CD4-positive, alpha-beta T cell treated with Interferon alpha-2 for 1 hour (primary cell): ENCODE data around the gene SLC22A4.

Experiments
- DNase-seq, 2 donors: peaks; one replicate each; pipeline ENCODE4 v3.0.0-alpha.2; 2020 to 2022

SLC22A4 gene

GRCh38 chr5:132275367-132276220, 18.6 kb upstream of the SLC22A4 start:
- DNase-seq, result no peak

GRCh38 chr5:132277256-132277655, 16.9 kb upstream of the SLC22A4 start:
- DNase-seq, result no peak

- no peak for DNase-seq
Observed at GRCh38 chr5:132277971-132278853, 16.0 kb upstream of the SLC22A4 start.

- DNase-seq, result no peak
Observed at GRCh38 chr5:132279801-132280200, 14.4 kb upstream of the SLC22A4 start.

GRCh38 chr5:132280371-132281240, 13.6 kb upstream of the SLC22A4 start:
- DNase-seq, result no peak

GRCh38 chr5:132281856-132282614, 12.2 kb upstream of the SLC22A4 start:
- no peak for DNase-seq

- DNase-seq, result no peak
Observed at GRCh38 chr5:132283423-132284043, 10.7 kb upstream of the SLC22A4 start.

- DNase-seq, result no peak
Observed at GRCh38 chr5:132289097-132289496, 5.1 kb upstream of the SLC22A4 start.

- DNase-seq, result no peak
Observed at GRCh38 chr5:132291026-132291425, 3.2 kb upstream of the SLC22A4 start.

- peak; percentile 63 to 65 for DNase-seq
Observed at GRCh38 chr5:132293066-132293991, 865 bp upstream of the SLC22A4 start.

GRCh38 chr5:132294728-132295504, 722 bp downstream of the SLC22A4 start:
- peak; percentile 52 to 82 for DNase-seq

- no peak for DNase-seq
Observed at GRCh38 chr5:132295505-132296411, 1.6 kb downstream of the SLC22A4 start.

- DNase-seq, result no peak
Observed at GRCh38 chr5:132296412-132297016, 2.3 kb downstream of the SLC22A4 start.

- no peak for DNase-seq
Observed at GRCh38 chr5:132297211-132297940, 3.2 kb downstream of the SLC22A4 start.

- DNase-seq, result no peak
Observed at GRCh38 chr5:132298298-132299212, 4.4 kb downstream of the SLC22A4 start.

- DNase-seq, result no peak
Observed at GRCh38 chr5:132299917-132300316, 5.7 kb downstream of the SLC22A4 start.
